Hepatocyte (in vitro differentiated cells): ENCODE results near the gene CIT.

Experiments
- EZH2 ChIP-seq: fragments of 200-600 bp; sonication (generic); IDR thresholded peaks from 2 replicates; pipeline ENCODE4 v1.6.1; 2016; ENCODE audit warnings: antibody characterized with exemption, mild to moderate bottlenecking, borderline replicate concordance
- EZH2phosphoT487 ChIP-seq: fragments of 200-600 bp; sonication (generic); IDR thresholded peaks from one replicate; pipeline ENCODE4 v1.6.1; 2018; ENCODE audit warnings: antibody characterized with exemption, mild to moderate bottlenecking, low read depth, moderate library complexity; ENCODE audit not compliant: unreplicated experiment, severe bottlenecking
- TF ChIP-seq, protein P1 (sequence below): fragments of 200-600 bp; sonication (generic); IDR thresholded peaks from 2 replicates; pipeline ENCODE4 v1.5.1; 2016; ENCODE audit warnings: antibody characterized with exemption, mild to moderate bottlenecking; ENCODE audit not compliant: poor library complexity

- TF ChIP-seq, protein P1, sequence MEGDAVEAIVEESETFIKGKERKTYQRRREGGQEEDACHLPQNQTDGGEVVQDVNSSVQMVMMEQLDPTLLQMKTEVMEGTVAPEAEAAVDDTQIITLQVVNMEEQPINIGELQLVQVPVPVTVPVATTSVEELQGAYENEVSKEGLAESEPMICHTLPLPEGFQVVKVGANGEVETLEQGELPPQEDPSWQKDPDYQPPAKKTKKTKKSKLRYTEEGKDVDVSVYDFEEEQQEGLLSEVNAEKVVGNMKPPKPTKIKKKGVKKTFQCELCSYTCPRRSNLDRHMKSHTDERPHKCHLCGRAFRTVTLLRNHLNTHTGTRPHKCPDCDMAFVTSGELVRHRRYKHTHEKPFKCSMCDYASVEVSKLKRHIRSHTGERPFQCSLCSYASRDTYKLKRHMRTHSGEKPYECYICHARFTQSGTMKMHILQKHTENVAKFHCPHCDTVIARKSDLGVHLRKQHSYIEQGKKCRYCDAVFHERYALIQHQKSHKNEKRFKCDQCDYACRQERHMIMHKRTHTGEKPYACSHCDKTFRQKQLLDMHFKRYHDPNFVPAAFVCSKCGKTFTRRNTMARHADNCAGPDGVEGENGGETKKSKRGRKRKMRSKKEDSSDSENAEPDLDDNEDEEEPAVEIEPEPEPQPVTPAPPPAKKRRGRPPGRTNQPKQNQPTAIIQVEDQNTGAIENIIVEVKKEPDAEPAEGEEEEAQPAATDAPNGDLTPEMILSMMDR, result no peak
- TF ChIP-seq EZH2 (no peak), EZH2phosphoT487 (no peak)
These were observed 191.7 kb downstream of the CIT start for GRCh38 chr12:119685375-119685774.
